ENCODE measurements around the gene SNCB. TPM values are rescaled to one million over a fixed set of nuclear protein-coding genes. Genes with fewer than 3 reads are reported as not detected.
"Not testable (repeated sequence)": the region's sequence is repeated elsewhere in the genome, so short reads cannot be mapped to it uniquely, and the experiment has no call there.

SNCB gene
- polyA plus RNA-seq, 10 donors = 0.15 TPM; not detected in 9

- not testable (repeated sequence) for DNase-seq
Measured at GRCh38 chr5:176599749-176600430, 30.4 kb downstream of the SNCB start.

GRCh38 chr5:176597417-176598389 lies 32.6 kb downstream of the SNCB start:
- DNase-seq = no peak

GRCh38 chr5:176596689-176597416 lies 33.5 kb downstream of the SNCB start:
- peak in 2 of 3 donors; percentile 34 to 63 for DNase-seq

- no peak for DNase-seq
Measured at GRCh38 chr5:176596069-176596644, 34.2 kb downstream of the SNCB start.

GRCh38 chr5:176595386-176595943 lies 34.9 kb downstream of the SNCB start:
- DNase-seq = no peak

- DNase-seq = no peak
Measured at GRCh38 chr5:176594554-176594953, 35.8 kb downstream of the SNCB start.

GRCh38 chr5:176593273-176593869 lies 37.0 kb downstream of the SNCB start:
- DNase-seq = no peak

GRCh38 chr5:176592573-176592972 lies 37.8 kb downstream of the SNCB start:
- DNase-seq = no peak

GRCh38 chr5:176591667-176592066 lies 38.7 kb downstream of the SNCB start:
- not testable (repeated sequence) for DNase-seq

GRCh38 chr5:176590035-176590717 lies 40.2 kb downstream of the SNCB start:
- DNase-seq = no peak

GRCh38 chr5:176589039-176589769 lies 41.1 kb downstream of the SNCB start:
- DNase-seq = no peak

GRCh38 chr5:176588297-176588696 lies 42.0 kb downstream of the SNCB start:
- no peak for DNase-seq

GRCh38 chr5:176587398-176587797 lies 42.9 kb downstream of the SNCB start:
- no peak for DNase-seq

GRCh38 chr5:176583076-176583475 lies 47.3 kb downstream of the SNCB start:
- no peak for DNase-seq

- DNase-seq = no peak
Measured at GRCh38 chr5:176581361-176581760, 49.0 kb downstream of the SNCB start.

- no peak for DNase-seq
Measured at GRCh38 chr5:176579323-176579722, 51.0 kb downstream of the SNCB start.

GRCh38 chr5:176578391-176578808 lies 51.9 kb downstream of the SNCB start:
- DNase-seq = peak in 2 of 3 donors; percentile 19 to 48

GRCh38 chr5:176577312-176578176 lies 52.8 kb downstream of the SNCB start:
- DNase-seq = no peak

Measured in muscle of back (tissue), 11 donors.